Stimulated activated CD4-positive, alpha-beta T cell treated with anti-CD3 and anti-CD28 coated beads, Interleukin-1b, Interleukin-23, amount 100 ng/mL, for 24 hours (primary cell): ENCODE data around the gene SUGP1.
"Not testable (repeated sequence)": the region's sequence is repeated elsewhere in the genome, so short reads cannot be mapped to it uniquely, and the experiment has no call there.

ENCODE experiments used
- DNase-seq, 4 experiments: peaks; one replicate each; pipeline ENCODE4 v3.0.0-alpha.2; 2020; ENCODE audit warnings: low read depth in 4 of 4, low spot score in 1 of 4

The SUGP1 gene

GRCh38 chr19:19268453-19269385 is 51.6 kb downstream of the SUGP1 start:
- no peak for DNase-seq

- no peak for DNase-seq
Measured at GRCh38 chr19:19267305-19267704, 53.0 kb downstream of the SUGP1 start.

GRCh38 chr19:19263886-19264487 is 56.3 kb downstream of the SUGP1 start:
- DNase-seq: no peak

GRCh38 chr19:19262190-19263057 is 57.9 kb downstream of the SUGP1 start:
- DNase-seq: no peak

GRCh38 chr19:19261350-19262189 is 58.7 kb downstream of the SUGP1 start:
- DNase-seq: no peak

- no peak for DNase-seq
Measured at GRCh38 chr19:19260417-19261214, 59.7 kb downstream of the SUGP1 start.

GRCh38 chr19:19259741-19260140 is 60.6 kb downstream of the SUGP1 start:
- DNase-seq: no peak

- no peak for DNase-seq
Measured at GRCh38 chr19:19258589-19259338, 61.5 kb downstream of the SUGP1 start.

- DNase-seq: no peak
Measured at GRCh38 chr19:19257836-19258588, 62.3 kb downstream of the SUGP1 start.

GRCh38 chr19:19257137-19257536 is 63.2 kb downstream of the SUGP1 start:
- DNase-seq: no peak

- DNase-seq: no peak
Measured at GRCh38 chr19:19256072-19256969, 64.0 kb downstream of the SUGP1 start.

- not testable (repeated sequence) for DNase-seq
Measured at GRCh38 chr19:19253409-19253808, 66.9 kb downstream of the SUGP1 start.

- no peak for DNase-seq
Measured at GRCh38 chr19:19250196-19250801, 70.0 kb downstream of the SUGP1 start.

GRCh38 chr19:19240476-19240875 is 79.8 kb downstream of the SUGP1 start:
- DNase-seq: no peak

- DNase-seq: no peak
Measured at GRCh38 chr19:19239675-19240074, 80.6 kb downstream of the SUGP1 start.

GRCh38 chr19:19238126-19238894 is 82.0 kb downstream of the SUGP1 start:
- DNase-seq: no peak
